Measurements from ENCODE around the gene ELP1. TPM values are rescaled to one million over a fixed set of nuclear protein-coding genes. Genes with fewer than 3 reads are reported as not detected.
"Not testable (repeated sequence)": the region's sequence is repeated elsewhere in the genome, so short reads cannot be mapped to it uniquely, and the experiment has no call there.

Gene ELP1
- total RNA-seq, 1 donor from 2014 or later = 48.9 TPM

GRCh38 chr9:108924466-108924865, 9.5 kb downstream of the ELP1 start:
- Mint-ChIP-seq H3K27me3 (ENCODE audit: low read depth) (no peaks in the 10 kb centered on the region), H3K4me1 (no peaks in the 10 kb centered on the region), H3K4me3 (no peak overlapping the region), H3K36me3 (ENCODE audit: low read depth) (peaks cover 12% of the 10 kb centered on the region), H3K9me3 (no peaks in the 10 kb centered on the region), H3K27ac (ENCODE audit: unreplicated experiment) (no peak overlapping the region)
- DNase-seq (ENCODE audit: low read depth, low spot score) = no peak
- TF ChIP-seq CTCF (conservative IDR thresholded peaks at IDR 0.05) = no peak

GRCh38 chr9:108921200-108921599, 12.7 kb downstream of the ELP1 start:
- DNase-seq (ENCODE audit: low read depth, low spot score) = no peak
- H3K4me3 Mint-ChIP-seq = no peak overlapping the region
- peaks cover 7% of the 10 kb centered on the region for H3K36me3 Mint-ChIP-seq (ENCODE audit: low read depth)
- no peaks in the 10 kb centered on the region for H3K4me1 Mint-ChIP-seq
- no peak for TF ChIP-seq CTCF (conservative IDR thresholded peaks at IDR 0.05)
- H3K27me3 Mint-ChIP-seq (ENCODE audit: low read depth) = no peaks in the 10 kb centered on the region
- H3K27ac Mint-ChIP-seq (ENCODE audit: unreplicated experiment) = no peak overlapping the region
- H3K9me3 Mint-ChIP-seq = no peaks in the 10 kb centered on the region

GRCh38 chr9:108920401-108920800, 13.5 kb downstream of the ELP1 start:
- not testable (repeated sequence) for H3K36me3 Mint-ChIP-seq (ENCODE audit: low read depth); H3K27me3 Mint-ChIP-seq (ENCODE audit: low read depth); H3K4me3 Mint-ChIP-seq; H3K9me3 Mint-ChIP-seq; H3K27ac Mint-ChIP-seq (ENCODE audit: unreplicated experiment); H3K4me1 Mint-ChIP-seq; DNase-seq (ENCODE audit: low read depth, low spot score)

- no peaks in the 10 kb centered on the region for H3K4me1 Mint-ChIP-seq
- H3K27ac Mint-ChIP-seq (ENCODE audit: unreplicated experiment) = no peak overlapping the region
- no peaks in the 10 kb centered on the region for H3K27me3 Mint-ChIP-seq (ENCODE audit: low read depth)
- peaks cover 11% of the 10 kb centered on the region for H3K36me3 Mint-ChIP-seq (ENCODE audit: low read depth)
- TF ChIP-seq CTCF (conservative IDR thresholded peaks at IDR 0.05) = no peak
- no peaks in the 10 kb centered on the region for H3K9me3 Mint-ChIP-seq
- DNase-seq (ENCODE audit: low read depth, low spot score) = no peak
- no peak overlapping the region for H3K4me3 Mint-ChIP-seq
Observed at GRCh38 chr9:108919517-108919916, 14.4 kb downstream of the ELP1 start.

DNA sequence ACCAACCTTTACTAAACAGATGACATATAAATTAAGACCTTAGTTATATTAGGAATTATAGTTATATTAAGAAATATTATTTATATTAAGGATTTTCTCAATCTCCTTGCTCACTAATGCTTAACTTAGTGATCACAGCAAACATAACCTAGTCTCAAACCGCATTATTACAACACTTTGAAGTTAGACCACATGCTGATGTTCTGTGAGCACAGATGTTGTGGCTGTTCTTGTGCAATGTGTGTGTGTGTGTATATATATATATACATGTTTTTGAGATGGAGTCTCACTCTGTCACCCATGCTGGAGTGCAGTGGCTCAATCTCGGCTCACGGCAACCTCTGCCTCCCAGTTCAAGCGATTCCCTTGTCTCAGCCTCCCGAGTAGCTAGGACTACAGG, 20.5 kb downstream of the ELP1 start:
- H3K4me1 Mint-ChIP-seq = no peaks in the 10 kb centered on the region
- peaks cover 17% of the 10 kb centered on the region for H3K36me3 Mint-ChIP-seq (ENCODE audit: low read depth)
- no peak overlapping the region for H3K4me3 Mint-ChIP-seq
- no peak overlapping the region for H3K27ac Mint-ChIP-seq (ENCODE audit: unreplicated experiment)
- no peaks in the 10 kb centered on the region for H3K27me3 Mint-ChIP-seq (ENCODE audit: low read depth)
- TF ChIP-seq CTCF (conservative IDR thresholded peaks at IDR 0.05) = no peak
- no peak for DNase-seq (ENCODE audit: low read depth, low spot score)
- no peaks in the 10 kb centered on the region for H3K9me3 Mint-ChIP-seq

GRCh38 chr9:108911820-108912219, 22.1 kb downstream of the ELP1 start:
- H3K27me3 Mint-ChIP-seq (ENCODE audit: low read depth) = no peaks in the 10 kb centered on the region
- no peak for DNase-seq (ENCODE audit: low read depth, low spot score)
- peaks cover 23% of the 10 kb centered on the region for H3K36me3 Mint-ChIP-seq (ENCODE audit: low read depth)
- no peaks in the 10 kb centered on the region for H3K9me3 Mint-ChIP-seq
- no peak overlapping the region for H3K27ac Mint-ChIP-seq (ENCODE audit: unreplicated experiment)
- TF ChIP-seq CTCF (conservative IDR thresholded peaks at IDR 0.05) = no peak
- no peak overlapping the region for H3K4me3 Mint-ChIP-seq
- no peaks in the 10 kb centered on the region for H3K4me1 Mint-ChIP-seq
